Suprapubic skin (tissue), 3 donors: ENCODE data around the gene LIN28B.

Experiments used
- CTCF ChIP-seq, 2 donors: fragments of 200-600 bp in 1 of 2; fragments of 450-650 bp in 1 of 2; sonication (generic) in 1 of 2; IDR thresholded peaks; one replicate each; pipeline ENCODE4 v1.5.1; 2016 to 2019; ENCODE audit warnings: antibody characterized with exemption in 2 of 2, mild to moderate bottlenecking in 1 of 2, moderate library complexity in 1 of 2
- POLR2AphosphoS5 ChIP-seq, 3 donors: sonication (generic); formaldehyde crosslinking; IDR thresholded peaks; one replicate each; pipeline ENCODE4 v1.6.1; 2017; ENCODE audit warnings: antibody characterized with exemption in 3 of 3

GRCh38 chr6:105041880-105042279 is 85.0 kb downstream of the LIN28B start:
- TF ChIP-seq POLR2AphosphoS5 (IDR thresholded peaks at IDR 0.05) (no peak), CTCF (IDR thresholded peaks at IDR 0.05) (no peak)
